ENCODE measurements around the gene ITPR1.
A peak's percentile ranks its signal among the peaks of the same experiment; 100 is the strongest.

Gene ITPR1

DNA sequence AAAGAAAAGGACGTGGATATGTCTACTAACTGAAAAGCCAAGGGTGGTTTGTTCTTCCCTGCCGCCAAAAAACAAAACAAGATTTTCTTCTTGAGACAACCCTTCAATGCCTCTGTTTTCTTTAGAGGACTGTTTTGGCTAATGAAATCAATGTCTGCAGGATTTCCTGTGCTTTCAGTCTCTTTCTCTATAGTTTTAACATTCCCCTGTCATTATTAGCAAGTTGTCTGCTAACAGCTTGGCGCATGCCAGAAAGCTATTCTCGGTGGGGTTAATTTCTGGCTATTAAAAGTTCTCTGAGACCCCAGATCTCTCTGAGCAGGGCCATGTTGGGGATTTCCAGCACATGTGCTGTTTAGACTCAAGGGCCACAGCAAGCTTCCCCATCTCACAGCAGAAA, 56.7 kb downstream of the ITPR1 start:
- Histone ChIP-seq H3K4me1 (peaks cover 27% of the 10 kb centered on the region), H3K9me3 (no peaks in the 10 kb centered on the region), H3K27me3 (no peaks in the 10 kb centered on the region), H3K36me3 (no peaks in the 10 kb centered on the region), H3K4me3 (ENCODE audit: low read depth, low read length) (no peak overlapping the region)
- no peak for DNase-seq
- TF ChIP-seq, protein P1, sequence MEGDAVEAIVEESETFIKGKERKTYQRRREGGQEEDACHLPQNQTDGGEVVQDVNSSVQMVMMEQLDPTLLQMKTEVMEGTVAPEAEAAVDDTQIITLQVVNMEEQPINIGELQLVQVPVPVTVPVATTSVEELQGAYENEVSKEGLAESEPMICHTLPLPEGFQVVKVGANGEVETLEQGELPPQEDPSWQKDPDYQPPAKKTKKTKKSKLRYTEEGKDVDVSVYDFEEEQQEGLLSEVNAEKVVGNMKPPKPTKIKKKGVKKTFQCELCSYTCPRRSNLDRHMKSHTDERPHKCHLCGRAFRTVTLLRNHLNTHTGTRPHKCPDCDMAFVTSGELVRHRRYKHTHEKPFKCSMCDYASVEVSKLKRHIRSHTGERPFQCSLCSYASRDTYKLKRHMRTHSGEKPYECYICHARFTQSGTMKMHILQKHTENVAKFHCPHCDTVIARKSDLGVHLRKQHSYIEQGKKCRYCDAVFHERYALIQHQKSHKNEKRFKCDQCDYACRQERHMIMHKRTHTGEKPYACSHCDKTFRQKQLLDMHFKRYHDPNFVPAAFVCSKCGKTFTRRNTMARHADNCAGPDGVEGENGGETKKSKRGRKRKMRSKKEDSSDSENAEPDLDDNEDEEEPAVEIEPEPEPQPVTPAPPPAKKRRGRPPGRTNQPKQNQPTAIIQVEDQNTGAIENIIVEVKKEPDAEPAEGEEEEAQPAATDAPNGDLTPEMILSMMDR (IDR thresholded peaks at IDR 0.05; ENCODE audit: low read depth, low read length), result no peak

DNA sequence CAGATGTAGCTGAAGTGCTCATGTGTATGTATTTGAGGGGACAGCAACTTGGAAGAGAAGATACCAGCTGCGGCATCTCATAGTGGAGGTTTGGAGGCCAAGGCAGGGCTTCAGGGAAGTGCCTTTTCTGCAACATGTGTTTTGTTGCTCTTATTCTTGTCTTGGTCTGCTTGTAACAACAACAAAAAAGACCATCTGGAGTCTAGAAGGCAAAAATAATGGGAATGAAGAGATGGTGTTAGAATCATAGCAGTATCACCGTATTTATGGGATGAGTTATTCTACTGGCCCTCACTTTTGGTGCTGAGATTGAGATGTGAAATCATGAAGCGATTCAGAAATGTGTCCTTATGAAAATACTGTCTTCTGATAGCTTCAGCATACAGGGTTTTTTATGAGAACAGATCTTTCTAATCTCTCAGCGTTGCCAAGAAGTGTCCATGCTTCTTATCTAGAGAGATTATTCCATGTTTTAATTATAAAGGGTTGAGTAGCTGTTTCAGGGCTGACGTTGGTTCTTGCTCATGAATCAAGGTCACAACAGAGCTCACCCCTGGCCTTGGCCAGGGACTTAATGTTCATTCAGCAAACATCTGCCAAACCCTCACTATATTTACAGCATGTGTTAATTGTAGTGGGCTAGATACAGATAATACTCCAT, 58.0 kb downstream of the ITPR1 start:
- no peak overlapping the region for H3K4me3 ChIP-seq (ENCODE audit: low read depth, low read length)
- H3K9me3 ChIP-seq, result no peaks in the 10 kb centered on the region
- H3K36me3 ChIP-seq, result no peaks in the 10 kb centered on the region
- H3K27me3 ChIP-seq, result no peaks in the 10 kb centered on the region
- TF ChIP-seq, protein P1 (IDR thresholded peaks at IDR 0.05; ENCODE audit: low read depth, low read length), result no peak
- DNase-seq, result peak; percentile 23
- peaks cover 27% of the 10 kb centered on the region for H3K4me1 ChIP-seq

DNA sequence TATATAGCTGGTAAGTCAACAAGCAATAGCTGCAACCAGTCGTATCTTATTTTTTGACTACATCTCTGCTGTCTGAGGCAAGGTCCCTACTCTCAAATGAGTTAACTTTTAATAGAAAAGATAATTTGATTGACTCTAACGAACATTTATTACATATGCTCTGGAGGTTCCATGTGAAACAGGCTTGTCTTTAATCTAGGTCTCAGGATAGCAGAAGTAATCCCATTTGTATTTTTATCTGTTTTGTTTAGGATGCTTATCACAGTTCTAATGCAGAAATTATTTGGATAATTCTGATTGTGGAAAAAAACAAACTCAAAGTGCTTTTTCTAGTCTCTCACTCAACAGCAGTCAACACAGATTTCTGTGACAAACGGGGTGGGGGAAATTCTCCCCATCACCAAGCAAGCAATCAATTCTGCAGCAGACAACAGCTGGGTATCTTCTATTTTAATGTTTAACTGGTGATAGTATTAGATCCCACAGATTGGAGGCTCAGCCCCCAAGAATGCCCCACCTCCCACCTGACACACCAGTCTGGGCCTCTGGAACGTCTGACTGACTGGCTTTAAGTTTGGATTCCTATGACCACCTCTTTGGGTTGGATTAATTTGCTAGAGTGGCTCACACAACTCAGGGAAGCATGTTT, 58.8 kb downstream of the ITPR1 start:
- TF ChIP-seq, protein P1 (IDR thresholded peaks at IDR 0.05; ENCODE audit: low read depth, low read length), result no peak
- Histone ChIP-seq H3K36me3 (no peaks in the 10 kb centered on the region), H3K4me3 (ENCODE audit: low read depth, low read length) (no peak overlapping the region), H3K9me3 (no peaks in the 10 kb centered on the region), H3K4me1 (peaks cover 27% of the 10 kb centered on the region), H3K27me3 (no peaks in the 10 kb centered on the region)
- DNase-seq, result peak; percentile 28

DNA sequence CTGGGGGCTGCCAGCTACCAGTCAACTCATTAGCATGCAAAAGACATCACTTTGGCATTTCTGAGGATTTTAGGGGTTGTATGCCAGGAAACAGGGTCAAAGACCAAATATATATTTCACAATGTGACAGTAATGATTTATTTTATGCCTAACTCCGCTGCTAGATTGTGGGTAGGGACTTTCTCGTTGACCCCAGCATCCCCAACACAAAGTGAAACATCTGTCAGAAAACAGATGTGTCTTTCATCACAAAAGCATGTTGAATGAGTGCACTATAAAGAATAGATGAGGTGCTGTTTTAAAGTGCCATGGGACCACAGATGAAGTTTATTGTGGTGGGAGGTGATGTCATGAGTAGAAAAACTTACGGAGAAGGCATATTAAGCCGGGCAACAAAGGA, 59.7 kb downstream of the ITPR1 start:
- H3K27me3 ChIP-seq, result no peaks in the 10 kb centered on the region
- peaks cover 27% of the 10 kb centered on the region for H3K4me1 ChIP-seq
- no peaks in the 10 kb centered on the region for H3K9me3 ChIP-seq
- H3K36me3 ChIP-seq, result no peaks in the 10 kb centered on the region
- TF ChIP-seq, protein P1 (IDR thresholded peaks at IDR 0.05; ENCODE audit: low read depth, low read length), result no peak
- H3K4me3 ChIP-seq (ENCODE audit: low read depth, low read length), result no peak overlapping the region
- no peak for DNase-seq

DNA sequence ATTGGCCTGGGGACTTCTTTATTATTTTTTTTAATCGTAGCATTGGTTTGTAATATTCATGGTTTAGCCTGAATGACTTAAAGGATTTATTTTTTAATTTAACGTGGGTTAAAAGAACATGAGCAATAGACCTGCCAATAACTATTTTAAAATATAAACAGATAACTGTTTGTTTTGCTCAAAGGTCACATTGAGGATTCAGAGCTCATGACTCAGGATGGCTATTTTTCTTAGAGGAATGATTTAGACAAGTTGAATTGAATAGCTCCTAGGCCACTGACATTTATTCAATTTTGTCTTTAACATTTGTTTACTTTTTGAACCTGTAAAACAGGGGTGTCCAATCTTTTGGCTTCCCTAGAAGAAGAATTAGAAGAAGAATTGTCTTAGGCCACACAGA, 68.5 kb downstream of the ITPR1 start:
- no peaks in the 10 kb centered on the region; the same call in 1 of the 2 replicates for H3K4me1 ChIP-seq
- no peak for DNase-seq
- H3K9me3 ChIP-seq, result no peaks in the 10 kb centered on the region
- H3K4me3 ChIP-seq (ENCODE audit: low read depth, low read length), result no peak overlapping the region
- TF ChIP-seq, protein P1 (IDR thresholded peaks at IDR 0.05; ENCODE audit: low read depth, low read length), result no peak
- H3K36me3 ChIP-seq, result no peaks in the 10 kb centered on the region
- no peaks in the 10 kb centered on the region for H3K27me3 ChIP-seq

DNA sequence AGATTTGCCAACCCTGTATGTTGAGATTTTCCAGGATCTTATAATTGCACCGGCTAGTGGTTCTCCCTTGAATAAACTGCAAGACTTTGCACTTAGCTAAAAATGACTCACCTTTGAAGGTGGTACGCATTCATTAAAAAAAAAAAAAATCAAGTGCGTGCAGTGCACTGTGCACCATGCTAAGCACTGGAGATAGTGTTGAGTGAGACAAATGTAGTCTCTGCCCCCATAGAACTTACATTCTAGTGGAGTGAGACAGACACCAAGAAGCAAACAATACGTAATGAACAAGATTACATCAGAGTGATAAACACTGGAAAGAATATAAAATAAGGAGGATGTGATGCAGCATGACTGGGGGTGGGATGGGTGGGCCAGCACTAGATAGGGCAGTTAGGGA, 69.4 kb downstream of the ITPR1 start:
- Histone ChIP-seq H3K4me3 (ENCODE audit: low read depth, low read length) (no peak overlapping the region), H3K9me3 (no peaks in the 10 kb centered on the region), H3K4me1 (no peaks in the 10 kb centered on the region; the same call in 1 of the 2 replicates), H3K27me3 (no peaks in the 10 kb centered on the region), H3K36me3 (no peaks in the 10 kb centered on the region)
- TF ChIP-seq, protein P1 (IDR thresholded peaks at IDR 0.05; ENCODE audit: low read depth, low read length), result no peak
- DNase-seq, result no peak
